HEK293 (cell line): ENCODE measurements around the gene KIF23.
"Not testable (repeated sequence)": the region's sequence is repeated elsewhere in the genome, so short reads cannot be mapped to it uniquely, and the experiment has no call there.

Experiments used
- CTCF ChIA-PET: fragments of 350-600 bp; formaldehyde crosslinking; extraction: SDS; loops from one replicate; lab custom pipeline; 2021; ENCODE audit warnings: antibody characterized with exemption; lab: Yijun Ruan, JAX
- POLR2A ChIA-PET: fragments of 300-600 bp; formaldehyde crosslinking; extraction: SDS; loops from one replicate; lab custom pipeline; 2020; ENCODE audit warnings: antibody characterized with exemption, inconsistent platforms; lab: Yijun Ruan, JAX
- H3K27ac ChIP-seq: fragments of 200-500 bp; sonication (Bioruptor generic); 2 replicates; pipeline ENCODE4 v1.5.1; 2014; ENCODE audit warnings: low read depth, low read length, control low read depth, inconsistent platforms; ENCODE audit errors: extremely low read depth
- H3K36me3 ChIP-seq, 2 experiments: fragments of 200-500 bp in 1 of 2; sonication (Bioruptor generic) in 1 of 2; 1 replicate in 1 of 2; 2 replicates in 1 of 2; pipeline ENCODE4 v1.5.1; 2014 to 2017; ENCODE audit warnings: inconsistent platforms in 2 of 2, low read length in 2 of 2; ENCODE audit not compliant: control insufficient read depth in 2 of 2, insufficient read depth in 1 of 2
- H3K4me1 ChIP-seq: fragments of 200-500 bp; sonication (Bioruptor generic); 2 replicates; pipeline ENCODE4 v1.5.1; 2014; ENCODE audit warnings: mild to moderate bottlenecking, low read length, inconsistent platforms; ENCODE audit not compliant: control insufficient read depth, insufficient read depth
- H3K4me3 ChIP-seq: 2 replicates; pipeline ENCODE4 v1.5.1; 2011; ENCODE audit warnings: low read depth, mild to moderate bottlenecking, control low read depth, low read length, moderate library complexity
- H3K9me3 ChIP-seq: fragments of 200-500 bp; sonication (Bioruptor generic); 2 replicates; pipeline ENCODE4 v1.5.1; 2014; ENCODE audit warnings: low read depth, low read length, inconsistent platforms; ENCODE audit not compliant: control insufficient read depth, insufficient read depth
- EGR2 ChIP-seq: fragments of 450-650 bp; formaldehyde crosslinking; IDR thresholded peaks from 2 replicates; pipeline ENCODE4 v1.5.1; 2016; ENCODE audit warnings: low read depth, missing biosample characterization, missing genetic modification characterization
- GLI4 ChIP-seq: fragments of 450-650 bp; formaldehyde crosslinking; IDR thresholded peaks from 2 replicates; pipeline ENCODE4 v1.5.1; 2016; ENCODE audit warnings: missing biosample characterization, missing genetic modification characterization
- HOXC10 ChIP-seq: sonication (generic); formaldehyde crosslinking; IDR thresholded peaks from 2 replicates; pipeline ENCODE4 v1.8.1; 2023; ENCODE audit warnings: mild to moderate bottlenecking, missing genetic modification reagents
- ZFP69B ChIP-seq: fragments of 450-650 bp; formaldehyde crosslinking; IDR thresholded peaks from 2 replicates; pipeline ENCODE4 v1.5.1; 2016; ENCODE audit warnings: missing biosample characterization, missing genetic modification characterization
- ZNF112 ChIP-seq: fragments of 450-650 bp; formaldehyde crosslinking; IDR thresholded peaks from 2 replicates; pipeline ENCODE4 v1.5.0; 2017; ENCODE audit warnings: missing biosample characterization, missing genetic modification characterization
- ZNF175 ChIP-seq: fragments of 450-650 bp; formaldehyde crosslinking; IDR thresholded peaks from 2 replicates; pipeline ENCODE4 v1.5.1; 2016; ENCODE audit warnings: missing biosample characterization, missing genetic modification characterization
- ZNF214 ChIP-seq: fragments of 450-650 bp; formaldehyde crosslinking; IDR thresholded peaks from 2 replicates; pipeline ENCODE4 v1.5.1; 2017; ENCODE audit warnings: missing biosample characterization, mild to moderate bottlenecking, missing genetic modification characterization, borderline replicate concordance
- ZNF248 ChIP-seq: fragments of 450-650 bp; formaldehyde crosslinking; IDR thresholded peaks from 2 replicates; pipeline ENCODE4 v1.5.1; 2017; ENCODE audit warnings: missing biosample characterization, missing genetic modification characterization
- ZNF391 ChIP-seq: fragments of 450-650 bp; formaldehyde crosslinking; IDR thresholded peaks from 2 replicates; pipeline ENCODE4 v1.5.1; 2016; ENCODE audit warnings: low read depth, missing biosample characterization, missing genetic modification characterization, borderline replicate concordance
- ZNF548 ChIP-seq: fragments of 450-650 bp; formaldehyde crosslinking; IDR thresholded peaks from 2 replicates; pipeline ENCODE4 v1.5.1; 2016; ENCODE audit warnings: missing biosample characterization, missing genetic modification characterization
- ZNF600 ChIP-seq: fragments of 450-650 bp; formaldehyde crosslinking; IDR thresholded peaks from 2 replicates; pipeline ENCODE4 v1.5.1; 2016; ENCODE audit warnings: missing biosample characterization, missing genetic modification characterization
- ZNF623 ChIP-seq: fragments of 450-650 bp; formaldehyde crosslinking; IDR thresholded peaks from 2 replicates; pipeline ENCODE4 v1.5.1; 2016; ENCODE audit warnings: missing biosample characterization, missing genetic modification characterization
- ZNF658 ChIP-seq: fragments of 450-650 bp; formaldehyde crosslinking; IDR thresholded peaks from 2 replicates; pipeline ENCODE4; 2016; ENCODE audit warnings: missing biosample characterization, missing genetic modification characterization
- ZNF776 ChIP-seq: fragments of 450-650 bp; formaldehyde crosslinking; IDR thresholded peaks from 2 replicates; pipeline ENCODE4 v1.5.0; 2017; ENCODE audit warnings: missing biosample characterization, missing genetic modification characterization, borderline replicate concordance
- ZNF785 ChIP-seq: fragments of 450-650 bp; formaldehyde crosslinking; IDR thresholded peaks from 2 replicates; pipeline ENCODE4 v1.5.1; 2016; ENCODE audit warnings: missing biosample characterization, missing genetic modification characterization
- ZNF837 ChIP-seq: fragments of 450-650 bp; formaldehyde crosslinking; IDR thresholded peaks from 2 replicates; pipeline ENCODE4 v1.5.1; 2016; ENCODE audit warnings: missing biosample characterization, missing genetic modification characterization
- TF ChIP-seq, protein P1 (sequence below): fragments of 450-650 bp; formaldehyde crosslinking; IDR thresholded peaks from 2 replicates; pipeline ENCODE4 v1.5.1; 2016; ENCODE audit warnings: missing biosample characterization, missing genetic modification characterization
- TF ChIP-seq, protein P2 (sequence below): fragments of 450-650 bp; formaldehyde crosslinking; IDR thresholded peaks from 2 replicates; pipeline ENCODE4 v1.5.1; 2016; ENCODE audit warnings: missing biosample characterization, missing genetic modification characterization
- TF ChIP-seq, protein P3 (sequence below): fragments of 450-650 bp; formaldehyde crosslinking; IDR thresholded peaks from 2 replicates; pipeline ENCODE4 v1.5.1; 2016; ENCODE audit warnings: missing biosample characterization, missing genetic modification characterization

Gene KIF23

DNA sequence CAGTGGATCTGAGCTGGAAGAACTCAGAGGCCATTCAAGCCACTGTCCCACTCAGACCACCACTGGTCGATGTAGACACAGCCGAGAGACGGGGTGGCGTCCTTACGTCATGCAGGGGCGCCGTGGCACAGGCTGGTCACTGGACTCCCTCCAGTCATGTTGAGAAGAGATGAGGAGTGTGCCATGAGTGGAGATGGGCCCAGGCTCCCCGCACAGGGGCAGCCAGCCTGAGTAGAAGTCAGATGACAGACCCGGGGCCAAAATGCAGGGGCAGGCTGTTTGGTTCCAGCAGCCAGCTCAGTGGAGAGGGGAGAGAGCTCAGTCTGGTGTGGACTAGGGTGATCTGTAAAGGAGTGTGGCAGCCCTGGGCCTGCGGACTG lies 33.4 kb upstream of the KIF23 start:
- no peaks in the 10 kb centered on the region; a peak in 1 of 3 replicates for H3K36me3 ChIP-seq
- H3K4me3 ChIP-seq, result no peak overlapping the region
- ChIA-PET POLR2A (no interaction called here), CTCF (interaction anchor here (0.9 to 3.3 kb wide), 6 partner anchors 8 to 152 kb away, joined by 3 to 14 read pairs (median 3); no protein-coding TSS in a partner anchor)
- H3K27ac ChIP-seq, result no peak overlapping the region
- no peaks in the 10 kb centered on the region for H3K9me3 ChIP-seq
- no peaks in the 10 kb centered on the region for H3K4me1 ChIP-seq
- TF ChIP-seq, protein P1, sequence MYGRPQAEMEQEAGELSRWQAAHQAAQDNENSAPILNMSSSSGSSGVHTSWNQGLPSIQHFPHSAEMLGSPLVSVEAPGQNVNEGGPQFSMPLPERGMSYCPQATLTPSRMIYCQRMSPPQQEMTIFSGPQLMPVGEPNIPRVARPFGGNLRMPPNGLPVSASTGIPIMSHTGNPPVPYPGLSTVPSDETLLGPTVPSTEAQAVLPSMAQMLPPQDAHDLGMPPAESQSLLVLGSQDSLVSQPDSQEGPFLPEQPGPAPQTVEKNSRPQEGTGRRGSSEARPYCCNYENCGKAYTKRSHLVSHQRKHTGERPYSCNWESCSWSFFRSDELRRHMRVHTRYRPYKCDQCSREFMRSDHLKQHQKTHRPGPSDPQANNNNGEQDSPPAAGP, result no peak
- TF ChIP-seq ZNF214 (tag by site-specific recombination), result no peak
- TF ChIP-seq, protein P2, sequence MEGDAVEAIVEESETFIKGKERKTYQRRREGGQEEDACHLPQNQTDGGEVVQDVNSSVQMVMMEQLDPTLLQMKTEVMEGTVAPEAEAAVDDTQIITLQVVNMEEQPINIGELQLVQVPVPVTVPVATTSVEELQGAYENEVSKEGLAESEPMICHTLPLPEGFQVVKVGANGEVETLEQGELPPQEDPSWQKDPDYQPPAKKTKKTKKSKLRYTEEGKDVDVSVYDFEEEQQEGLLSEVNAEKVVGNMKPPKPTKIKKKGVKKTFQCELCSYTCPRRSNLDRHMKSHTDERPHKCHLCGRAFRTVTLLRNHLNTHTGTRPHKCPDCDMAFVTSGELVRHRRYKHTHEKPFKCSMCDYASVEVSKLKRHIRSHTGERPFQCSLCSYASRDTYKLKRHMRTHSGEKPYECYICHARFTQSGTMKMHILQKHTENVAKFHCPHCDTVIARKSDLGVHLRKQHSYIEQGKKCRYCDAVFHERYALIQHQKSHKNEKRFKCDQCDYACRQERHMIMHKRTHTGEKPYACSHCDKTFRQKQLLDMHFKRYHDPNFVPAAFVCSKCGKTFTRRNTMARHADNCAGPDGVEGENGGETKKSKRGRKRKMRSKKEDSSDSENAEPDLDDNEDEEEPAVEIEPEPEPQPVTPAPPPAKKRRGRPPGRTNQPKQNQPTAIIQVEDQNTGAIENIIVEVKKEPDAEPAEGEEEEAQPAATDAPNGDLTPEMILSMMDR (tag by site-specific recombination), result peak; percentile 2; the same call in 1 of the 2 replicates

DNA sequence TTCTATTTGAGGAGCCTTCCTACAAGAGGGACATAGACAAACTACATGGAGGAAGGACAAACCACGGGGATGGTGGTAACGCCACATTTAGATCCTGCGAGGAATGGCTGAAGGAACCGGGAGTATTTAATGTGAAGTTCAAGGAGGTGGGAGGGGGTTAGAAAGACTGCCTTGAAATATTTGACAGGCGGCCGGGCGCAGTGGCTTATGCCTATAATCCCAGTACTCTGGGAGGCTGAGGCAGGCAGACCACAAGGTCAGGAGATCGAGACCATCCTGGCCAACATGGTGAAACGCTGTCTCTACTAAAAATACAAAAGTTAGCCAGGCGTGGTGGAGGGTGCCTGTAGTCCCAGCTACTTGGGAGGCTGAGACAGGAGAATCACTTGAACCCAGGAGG lies 32.0 kb upstream of the KIF23 start:
- CTCF ChIA-PET, result interaction anchor here (0.9 to 3.3 kb wide), 3 partner anchors 10 to 38 kb away, joined by 3 to 14 read pairs (median 7); no protein-coding TSS in a partner anchor
- H3K4me1 ChIP-seq, H3K9me3 ChIP-seq, H3K4me3 ChIP-seq, H3K27ac ChIP-seq, H3K36me3 ChIP-seq, POLR2A ChIA-PET: not testable (repeated sequence)

DNA sequence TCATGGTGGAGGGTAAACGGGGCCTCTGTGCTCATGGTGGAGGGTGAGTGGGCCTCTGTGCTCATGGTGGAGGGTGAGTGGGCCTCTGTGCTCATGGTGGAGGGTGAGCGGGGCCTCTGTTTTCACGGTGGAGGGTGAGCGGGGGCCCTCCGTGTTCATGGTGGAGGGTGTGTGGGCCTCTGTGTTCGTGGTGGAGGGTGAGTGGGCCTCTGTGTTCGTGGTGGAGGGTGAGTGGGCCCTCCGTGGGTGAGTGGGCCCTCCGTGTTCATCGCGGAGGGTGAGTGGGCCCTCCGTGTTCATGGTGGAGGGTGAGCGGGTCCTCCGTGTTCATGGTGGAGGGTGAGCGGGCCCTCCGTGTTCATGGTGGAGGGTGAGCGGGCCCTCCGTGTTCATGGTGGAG lies 30.1 kb upstream of the KIF23 start:
- H3K27ac ChIP-seq, H3K4me1 ChIP-seq, H3K9me3 ChIP-seq, POLR2A ChIA-PET, H3K36me3 ChIP-seq, H3K4me3 ChIP-seq: not testable (repeated sequence)
- CTCF ChIA-PET, result interaction anchor here (1.5 kb wide), 1 partner anchor 10 kb away, joined by 12 read pairs; no protein-coding TSS in a partner anchor
- TF ChIP-seq EGR2, result peak; percentile 28; the same call in 1 of the 2 replicates

DNA sequence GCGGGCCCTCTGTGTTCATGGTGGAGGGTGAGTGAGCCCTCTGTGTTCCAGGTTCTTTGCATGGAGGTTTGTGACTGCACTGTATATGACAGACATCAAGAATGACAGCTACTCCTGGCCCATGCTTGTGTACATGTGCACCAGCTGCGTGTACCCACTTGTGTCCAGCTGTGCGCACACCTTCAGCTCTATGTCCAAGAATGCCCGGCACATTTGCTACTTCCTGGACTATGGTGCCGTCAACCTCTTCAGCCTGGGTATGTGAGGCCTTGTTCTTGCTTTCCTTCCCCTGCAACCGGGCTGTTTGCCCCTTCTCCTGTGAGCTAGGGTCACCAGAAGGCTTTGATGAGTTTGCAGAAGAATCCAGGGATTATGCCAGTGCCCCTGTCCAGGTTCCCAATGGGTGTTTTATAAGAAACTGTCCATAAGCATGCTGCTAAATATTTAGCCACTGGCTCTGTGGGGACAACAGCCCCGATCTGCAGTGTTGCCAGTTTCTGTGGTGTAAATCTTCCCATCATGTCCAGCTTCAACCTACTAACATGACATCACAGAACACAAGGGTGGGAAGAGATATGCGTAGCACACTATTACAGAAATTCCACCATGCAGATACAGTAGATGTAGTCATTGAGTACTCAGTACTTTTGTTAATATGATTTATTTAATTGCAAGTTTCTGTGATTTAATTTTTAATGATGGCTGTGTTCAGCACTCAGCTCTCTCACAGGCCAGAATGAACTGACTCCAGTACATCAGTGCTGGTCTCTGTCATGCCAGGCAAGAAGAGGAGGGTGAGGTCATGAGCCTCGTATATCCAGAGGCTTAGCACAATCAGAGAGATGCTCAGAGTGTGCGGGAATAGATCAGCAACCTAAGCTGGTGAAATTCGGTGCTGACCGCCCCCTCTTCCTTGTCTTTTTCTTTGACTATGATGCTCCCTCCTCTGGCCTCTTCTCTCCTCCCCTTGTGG lies 29.2 kb upstream of the KIF23 start:
- Histone ChIP-seq H3K27ac (no peak overlapping the region), H3K4me3 (no peak overlapping the region), H3K4me1 (no peaks in the 10 kb centered on the region), H3K36me3 (no peaks in the 10 kb centered on the region; a peak in 1 of 3 replicates), H3K9me3 (no peaks in the 10 kb centered on the region)
- ChIA-PET CTCF (interaction anchor here (0.6 to 1.5 kb wide), 4 partner anchors 9 to 1187 kb away, joined by 3 to 12 read pairs (median 4); no protein-coding TSS in a partner anchor), POLR2A (no interaction called here)
- TF ChIP-seq HOXC10 (CRISPR knock-in tag), result no peak
- TF ChIP-seq ZNF600 (tag by site-specific recombination), result 0 out of 2 replicates have a peak, but pooled peaks have one; percentile 19

DNA sequence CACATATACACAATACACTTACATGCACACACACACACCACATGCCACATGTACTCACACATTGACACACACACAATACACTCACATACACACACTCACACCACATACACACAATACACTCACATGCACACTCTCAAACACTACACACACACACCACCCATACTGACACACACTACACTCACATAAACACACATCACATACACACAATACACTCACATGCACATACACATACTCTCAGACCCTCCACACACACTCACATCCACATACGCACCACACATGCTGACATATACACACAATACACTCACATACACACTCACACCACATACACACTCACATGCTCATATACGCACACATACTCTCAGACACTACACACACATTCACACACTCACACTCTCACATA lies 28.3 kb upstream of the KIF23 start:
- no peak overlapping the region for H3K27ac ChIP-seq
- H3K36me3 ChIP-seq, result no peaks in the 10 kb centered on the region; a peak in 1 of 3 replicates
- ChIA-PET CTCF (interaction anchor here (0.6 to 1.5 kb wide), 3 partner anchors 8 to 1186 kb away, joined by 3 to 12 read pairs (median 4); no protein-coding TSS in a partner anchor), POLR2A (no interaction called here)
- H3K9me3 ChIP-seq, result no peaks in the 10 kb centered on the region
- H3K4me1 ChIP-seq, result no peaks in the 10 kb centered on the region
- H3K4me3 ChIP-seq, result no peak overlapping the region
- peak; percentile 66; the same call in 1 of the 2 replicates for TF ChIP-seq GLI4
- TF ChIP-seq ZNF623 (tag by site-specific recombination), result no peak
- TF ChIP-seq ZNF248 (tag by site-specific recombination), result 0 out of 2 replicates have a peak, but pooled peaks have one; percentile 47
- no peak for TF ChIP-seq ZNF548 (tag by site-specific recombination)
- TF ChIP-seq ZNF776 (tag by site-specific recombination), result peak; percentile 78
- no peak for TF ChIP-seq ZFP69B (tag by site-specific recombination)
- TF ChIP-seq, protein P3, sequence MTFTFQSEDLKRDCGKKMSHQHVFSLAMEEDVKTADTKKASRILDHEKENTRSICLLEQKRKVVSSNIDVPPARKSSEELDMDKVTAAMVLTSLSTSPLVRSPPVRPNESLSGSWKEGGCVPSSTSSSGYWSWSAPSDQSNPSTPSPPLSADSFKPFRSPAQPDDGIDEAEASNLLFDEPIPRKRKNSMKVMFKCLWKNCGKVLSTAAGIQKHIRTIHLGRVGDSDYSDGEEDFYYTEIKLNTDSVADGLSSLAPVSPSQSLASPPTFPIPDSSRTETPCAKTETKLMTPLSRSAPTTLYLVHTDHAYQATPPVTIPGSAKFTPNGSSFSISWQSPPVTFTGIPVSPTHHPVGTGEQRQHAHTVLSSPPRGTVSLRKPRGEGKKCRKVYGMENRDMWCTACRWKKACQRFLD, result no peak
- TF ChIP-seq ZNF391 (tag by site-specific recombination), result no peak
- peak; percentile 71; the same call in 1 of the 2 replicates for TF ChIP-seq ZNF175 (tag by site-specific recombination)
- no peak; the same call in 1 of the 2 replicates for TF ChIP-seq ZNF837 (tag by site-specific recombination)
- peak; percentile 83 for TF ChIP-seq ZNF785 (tag by site-specific recombination)
- TF ChIP-seq ZNF112 (tag by site-specific recombination), result peak; percentile 35; the same call in 1 of the 2 replicates
- no peak for TF ChIP-seq ZNF658 (tag by site-specific recombination)
